GM23248 (cell line): ENCODE measurements around the gene DPP9.

ENCODE experiments used
- EZH2 ChIP-seq: fragments of 200-600 bp; sonication (generic); IDR thresholded peaks from 2 replicates; pipeline ENCODE4 v1.6.1; 2018; ENCODE audit warnings: antibody characterized with exemption, mild to moderate bottlenecking; ENCODE audit not compliant: insufficient read depth, poor library complexity, severe bottlenecking
- EZH2phosphoT487 ChIP-seq: fragments of 200-600 bp; sonication (generic); IDR thresholded peaks from 2 replicates; pipeline ENCODE4 v1.6.1; 2018; ENCODE audit warnings: antibody characterized with exemption, moderate library complexity, mild to moderate bottlenecking, low read depth; ENCODE audit not compliant: insufficient read depth

DNA sequence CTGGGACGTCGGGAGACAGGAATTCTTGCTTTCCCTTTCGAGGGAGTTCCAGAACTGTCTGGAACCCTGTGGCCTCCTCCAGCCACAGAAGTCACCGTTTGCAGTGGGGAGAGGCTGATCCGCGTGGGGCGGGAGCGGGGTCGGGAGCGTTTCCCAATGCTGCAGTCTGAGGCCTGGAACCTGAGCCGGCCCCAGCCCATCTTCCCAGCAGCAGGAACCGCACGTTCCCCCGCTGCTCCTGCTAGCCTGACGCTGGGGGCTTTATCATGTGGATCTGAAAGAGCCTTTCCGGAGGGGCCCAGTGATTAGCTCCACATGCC is 13.4 kb downstream of the DPP9 start:
- TF ChIP-seq EZH2phosphoT487 (no peak), EZH2 (no peak)
